Posterior vena cava (tissue), 2 donors: ENCODE results near the gene UBAC2. TPM values are rescaled to one million over a fixed set of nuclear protein-coding genes. Genes with fewer than 3 reads are reported as not detected.
A peak's percentile ranks its signal among the peaks of the same experiment; 100 is the strongest.
"Not testable (repeated sequence)": the region's sequence is repeated elsewhere in the genome, so short reads cannot be mapped to it uniquely, and the experiment has no call there.

Experiments used
- DNase-seq: peaks from one replicate; pipeline ENCODE4 v3.0.0-alpha.2; 2020; ENCODE audit warnings: low spot score
- intact Hi-C, 2 donors: fragments of 100-400 bp; cut with DNase I; formaldehyde crosslinking; loops; one replicate each; pipeline versions ENCODE4 v1.14.1 to v1.14.2; 2022 to 2023
- total RNA-seq, 2 donors: library from RNA; stranded (reverse); fragmentation: NEBNext Ultra II Directional; extraction: Animal tissue kit (Norgen Biotek cat#: 25700); gene quantifications; one replicate each; pipeline ENCODE4 v1.2.1, GENCODE V29; 2021
- donor health status: DM: yes; HTN: yes; CAD: no.
- donor health status: DM: yes; HTN: yes; CAD: no.

UBAC2 gene
- total RNA-seq, 2 donors from 2014 or later, result 38.2 to 41.4 TPM

GRCh38 chr13:99409461-99410083, 208.9 kb downstream of the UBAC2 start:
- intact Hi-C loops, result not testable (repeated sequence)
- DNase-seq, result peak; percentile 37

- intact Hi-C loops, DNase-seq: not testable (repeated sequence)
These were observed 210.2 kb downstream of the UBAC2 start for GRCh38 chr13:99410646-99411475.

GRCh38 chr13:99412856-99413255, 212.2 kb downstream of the UBAC2 start:
- DNase-seq, result no peak
- intact Hi-C loops, result no loop called here

GRCh38 chr13:99414048-99414995, 213.7 kb downstream of the UBAC2 start:
- intact Hi-C loops, result no loop called here
- peak; percentile 29 for DNase-seq

- peak; percentile 75 for DNase-seq
These were observed 214.5 kb downstream of the UBAC2 start for GRCh38 chr13:99415014-99415650.

GRCh38 chr13:99415851-99416331, 215.2 kb downstream of the UBAC2 start:
- intact Hi-C loops, result no loop called here
- peak; percentile 84 for DNase-seq

More at GRCh38 chr13:99415014-99415650, 214.5 kb downstream of the UBAC2 start:
- intact Hi-C loops, result no loop called here

- peak; percentile 58 for DNase-seq
- intact Hi-C loops, result no loop called here
These were observed 215.9 kb downstream of the UBAC2 start for GRCh38 chr13:99416411-99417121.

GRCh38 chr13:99417201-99418102, 216.8 kb downstream of the UBAC2 start:
- DNase-seq, result peak; percentile 57
- intact Hi-C loops, result no loop called here

- DNase-seq, result peak; percentile 73
- intact Hi-C loops, result no loop called here
These were observed 217.6 kb downstream of the UBAC2 start for GRCh38 chr13:99418103-99418842.

GRCh38 chr13:99418843-99419140, 218.1 kb downstream of the UBAC2 start:
- peak; percentile 23 for DNase-seq
- intact Hi-C loops, result no loop called here

- DNase-seq, result peak; percentile 28
- intact Hi-C loops, result no loop called here
These were observed 219.1 kb downstream of the UBAC2 start for GRCh38 chr13:99419591-99420243.

- peak; percentile 66 for DNase-seq
- intact Hi-C loops, result no loop called here
These were observed 220.6 kb downstream of the UBAC2 start for GRCh38 chr13:99421271-99421670.

- intact Hi-C loops, result no loop called here
- peak; percentile 41 for DNase-seq
These were observed 221.3 kb downstream of the UBAC2 start for GRCh38 chr13:99421758-99422585.

- intact Hi-C loops, result no loop called here
- peak; percentile 35 for DNase-seq
These were observed 222.0 kb downstream of the UBAC2 start for GRCh38 chr13:99422586-99423220.
